Right lung (tissue), 5 donors: ENCODE results near the gene VWA8. TPM values are rescaled to one million over a fixed set of nuclear protein-coding genes. Genes with fewer than 3 reads are reported as not detected.
"Not testable (repeated sequence)": the region's sequence is repeated elsewhere in the genome, so short reads cannot be mapped to it uniquely, and the experiment has no call there.

Source experiments
- DNase-seq, 2 donors: peaks; one replicate each; pipeline ENCODE4 v3.0.0-alpha.2; 2013
- polyA plus RNA-seq, 5 donors: library from polyadenylated mRNA; unstranded; fragments of 120-200 nt; gene quantifications; one replicate each; pipeline versions ENCODE4 v1.2.1 to v1.2.3, GENCODE V29; 2013; ENCODE audit warnings: inconsistent platforms in 1 of 5, low replicate concordance in 1 of 5; ENCODE audit not compliant: insufficient read length in 5 of 5, insufficient read depth in 1 of 5

Gene VWA8
- polyA plus RNA-seq, 5 donors = 8.5 to 14.9 (median 13.9) TPM

GRCh38 chr13:41745496-41745895 lies 215.4 kb downstream of the VWA8 start:
- not testable (repeated sequence) for DNase-seq

GRCh38 chr13:41742917-41743552 lies 217.9 kb downstream of the VWA8 start:
- no peak for DNase-seq

- no peak for DNase-seq
Measured at GRCh38 chr13:41740479-41740878, 220.4 kb downstream of the VWA8 start.

GRCh38 chr13:41722684-41723535 lies 238.0 kb downstream of the VWA8 start:
- DNase-seq = no peak

- DNase-seq = no peak
Measured at GRCh38 chr13:41720839-41721561, 239.9 kb downstream of the VWA8 start.

GRCh38 chr13:41716236-41716635 lies 244.7 kb downstream of the VWA8 start:
- no peak for DNase-seq

GRCh38 chr13:41713405-41713804 lies 247.5 kb downstream of the VWA8 start:
- no peak for DNase-seq

GRCh38 chr13:41710771-41711170 lies 250.1 kb downstream of the VWA8 start:
- DNase-seq = no peak

GRCh38 chr13:41709511-41709910 lies 251.4 kb downstream of the VWA8 start:
- no peak for DNase-seq

- DNase-seq = peak in 1 of 2 donors; percentile 63
Measured at GRCh38 chr13:41708713-41709112, 252.2 kb downstream of the VWA8 start.

GRCh38 chr13:41707194-41707821 lies 253.6 kb downstream of the VWA8 start:
- DNase-seq = no peak

GRCh38 chr13:41706152-41706551 lies 254.8 kb downstream of the VWA8 start:
- DNase-seq = no peak

- no peak for DNase-seq
Measured at GRCh38 chr13:41702540-41702939, 258.4 kb downstream of the VWA8 start.

- DNase-seq = no peak
Measured at GRCh38 chr13:41701676-41702075, 259.2 kb downstream of the VWA8 start.

- DNase-seq = no peak
Measured at GRCh38 chr13:41700790-41701310, 260.1 kb downstream of the VWA8 start.

- DNase-seq = no peak
Measured at GRCh38 chr13:41699759-41700158, 261.1 kb downstream of the VWA8 start.

- DNase-seq = no peak
Measured at GRCh38 chr13:41697578-41697977, 263.3 kb downstream of the VWA8 start.

- no peak for DNase-seq
Measured at GRCh38 chr13:41696163-41697003, 264.5 kb downstream of the VWA8 start.

GRCh38 chr13:41694545-41695301 lies 266.2 kb downstream of the VWA8 start:
- DNase-seq = peak; percentile 84 to 85

GRCh38 chr13:41693434-41693833 lies 267.5 kb downstream of the VWA8 start:
- DNase-seq = no peak
